ENCODE results near the gene ZIC3.

The ZIC3 gene

DNA sequence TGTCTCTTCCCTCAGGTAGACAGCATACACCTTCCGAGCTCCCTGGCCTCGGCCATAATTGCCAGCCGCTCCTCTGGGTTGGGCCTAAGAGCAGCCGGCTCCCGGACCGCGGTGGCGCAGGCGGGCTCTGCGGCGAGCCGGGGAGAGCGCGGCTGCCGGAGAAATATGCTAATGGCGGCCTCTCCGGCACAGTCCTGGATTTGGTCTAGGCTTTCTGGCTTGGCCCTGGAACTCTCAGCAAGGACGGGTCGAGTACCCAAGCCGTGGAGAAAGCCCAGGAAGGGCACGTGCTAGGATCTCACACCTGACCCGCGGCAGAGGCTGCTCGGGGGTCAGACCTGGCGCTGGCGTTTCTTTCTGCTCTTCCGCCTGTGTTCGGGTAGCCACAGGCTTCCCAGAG, 18.6 kb upstream of the ZIC3 start:
- no peak overlapping the region for H3K4me2 ChIP-seq (ENCODE audit: low read depth, low read length)
- H3K9me3 ChIP-seq (replicated peaks; ENCODE audit: insufficient read depth, low read length): no peaks in the 10 kb centered on the region
- H3K27me3 ChIP-seq (replicated peaks; ENCODE audit: insufficient read depth, low read length): no peaks in the 10 kb centered on the region
- H3K9me2 ChIP-seq (replicated peaks; ENCODE audit: insufficient read depth, low read length): no peaks in the 10 kb centered on the region
- no peaks in the 10 kb centered on the region for H3K79me2 ChIP-seq (ENCODE audit: low read length)
- no peaks in the 10 kb centered on the region for H4K20me1 ChIP-seq (ENCODE audit: insufficient read depth, low read length)
- no peak overlapping the region for H3K27ac ChIP-seq (ENCODE audit: low read length)
- no peak for DNase-seq
- H3F3A ChIP-seq (ENCODE audit: insufficient read depth, low read length): no peaks in the 10 kb centered on the region
- TF ChIP-seq CTCF (IDR thresholded peaks at IDR 0.05; ENCODE audit: low read length): no peak
- no peak for TF ChIP-seq EZH2phosphoT487 (IDR thresholded peaks at IDR 0.05; ENCODE audit: low read length)
- no peak for TF ChIP-seq EZH2 (optimal IDR thresholded peaks at IDR 0.05; ENCODE audit: low read depth, low read length)
- no peaks in the 10 kb centered on the region for H3K36me3 ChIP-seq (replicated peaks; ENCODE audit: insufficient read depth, low read length)
- H2AFZ ChIP-seq (ENCODE audit: low read length): no peak overlapping the region
- no peak overlapping the region for H3K9ac ChIP-seq (ENCODE audit: low read length)
- H3K4me1 ChIP-seq (ENCODE audit: low read length): no peaks in the 10 kb centered on the region
- H3K4me3 ChIP-seq (ENCODE audit: low read length): no peak overlapping the region

DNA sequence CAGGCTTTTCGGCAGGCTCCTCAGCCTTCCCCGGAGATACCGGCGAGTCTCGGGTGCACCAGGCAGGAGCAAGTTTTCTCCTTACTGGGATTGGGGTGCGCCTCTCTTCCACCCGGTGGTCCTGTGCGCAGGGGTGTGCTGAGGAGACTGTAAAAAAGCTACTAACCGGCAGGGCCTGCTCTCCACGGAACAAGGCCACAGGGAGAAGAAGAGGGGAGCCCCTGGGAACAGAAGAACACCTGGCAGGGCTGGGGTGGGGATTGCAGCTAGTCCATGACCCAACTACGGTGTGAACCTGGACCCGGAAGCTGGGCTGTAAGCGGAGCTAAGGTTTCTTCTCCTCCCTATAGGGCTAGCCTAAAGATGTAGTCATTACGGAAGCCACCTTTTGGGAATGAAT, 17.7 kb upstream of the ZIC3 start:
- DNase-seq: no peak
- Histone ChIP-seq H3K79me2 (ENCODE audit: low read length) (no peaks in the 10 kb centered on the region), H2AFZ (ENCODE audit: low read length) (no peak overlapping the region), H3K9me3 (replicated peaks; ENCODE audit: insufficient read depth, low read length) (no peaks in the 10 kb centered on the region), H4K20me1 (ENCODE audit: insufficient read depth, low read length) (no peaks in the 10 kb centered on the region), H3K36me3 (replicated peaks; ENCODE audit: insufficient read depth, low read length) (no peaks in the 10 kb centered on the region), H3K27me3 (replicated peaks; ENCODE audit: insufficient read depth, low read length) (no peaks in the 10 kb centered on the region), H3K4me2 (ENCODE audit: low read depth, low read length) (no peak overlapping the region), H3F3A (ENCODE audit: insufficient read depth, low read length) (no peaks in the 10 kb centered on the region), H3K4me1 (ENCODE audit: low read length) (no peaks in the 10 kb centered on the region), H3K4me3 (ENCODE audit: low read length) (no peak overlapping the region), H3K9me2 (replicated peaks; ENCODE audit: insufficient read depth, low read length) (no peaks in the 10 kb centered on the region), H3K9ac (ENCODE audit: low read length) (no peak overlapping the region), H3K27ac (ENCODE audit: low read length) (no peak overlapping the region)
- TF ChIP-seq CTCF (IDR thresholded peaks at IDR 0.05; ENCODE audit: low read length) (no peak), EZH2 (optimal IDR thresholded peaks at IDR 0.05; ENCODE audit: low read depth, low read length) (no peak), EZH2phosphoT487 (IDR thresholded peaks at IDR 0.05; ENCODE audit: low read length) (no peak)

GRCh38 chrX:137549073-137549472, 16.9 kb upstream of the ZIC3 start:
- no peak for TF ChIP-seq EZH2phosphoT487 (IDR thresholded peaks at IDR 0.05; ENCODE audit: low read length)
- TF ChIP-seq CTCF (IDR thresholded peaks at IDR 0.05; ENCODE audit: low read length): no peak
- TF ChIP-seq EZH2 (optimal IDR thresholded peaks at IDR 0.05; ENCODE audit: low read depth, low read length): no peak
- no peaks in the 10 kb centered on the region for H3K9me2 ChIP-seq (replicated peaks; ENCODE audit: insufficient read depth, low read length)
- no peaks in the 10 kb centered on the region for H3K36me3 ChIP-seq (replicated peaks; ENCODE audit: insufficient read depth, low read length)
- no peak overlapping the region for H3K4me2 ChIP-seq (ENCODE audit: low read depth, low read length)
- no peaks in the 10 kb centered on the region for H3K4me1 ChIP-seq (ENCODE audit: low read length)
- H3K9me3 ChIP-seq (replicated peaks; ENCODE audit: insufficient read depth, low read length): no peaks in the 10 kb centered on the region
- H3F3A ChIP-seq (ENCODE audit: insufficient read depth, low read length): no peaks in the 10 kb centered on the region
- DNase-seq: no peak
- no peak overlapping the region for H3K27ac ChIP-seq (ENCODE audit: low read length)
- H3K4me3 ChIP-seq (ENCODE audit: low read length): no peak overlapping the region
- H2AFZ ChIP-seq (ENCODE audit: low read length): no peak overlapping the region
- H3K27me3 ChIP-seq (replicated peaks; ENCODE audit: insufficient read depth, low read length): no peaks in the 10 kb centered on the region
- H4K20me1 ChIP-seq (ENCODE audit: insufficient read depth, low read length): no peaks in the 10 kb centered on the region
- no peak overlapping the region for H3K9ac ChIP-seq (ENCODE audit: low read length)
- no peaks in the 10 kb centered on the region for H3K79me2 ChIP-seq (ENCODE audit: low read length)

Data from MM.1S (cell line).